WTC11 (cell line): Measurements from ENCODE around the gene PTCH1. TPM values are rescaled to one million over a fixed set of nuclear protein-coding genes. Genes with fewer than 3 reads are reported as not detected.

Experiments used
- ATAC-seq: fragments of 200-7000 bp; cut with Tn5 transposase; 2 replicates; pipeline ENCODE4 v1.10.0; 2021; ENCODE audit warnings: mild to moderate bottlenecking, moderate library complexity
- CTCF ChIA-PET: fragments of 300-600 bp; sonication (Branson Sonifier 250); formaldehyde crosslinking; loops from one replicate; lab custom pipeline; 2021; ENCODE audit warnings: antibody characterized with exemption; lab: Charles Lee
- POLR2A ChIA-PET: fragments of 350-600 bp; sonication (Branson Sonifier 250); formaldehyde crosslinking; loops from one replicate; lab custom pipeline; 2021; ENCODE audit warnings: antibody characterized with exemption; lab: Charles Lee
- DNase-seq: peaks from one replicate; pipeline ENCODE4 v3.0.0; 2021; ENCODE audit warnings: low spot score
- H3K27ac Mint-ChIP-seq: 2 replicates; pipeline ENCODE4 v1.8.0; 2021; ENCODE audit warnings: mixed read lengths
- H3K27me3 Mint-ChIP-seq: 2 replicates; pipeline ENCODE4 v1.8.0; 2021; ENCODE audit warnings: low read depth, mild to moderate bottlenecking, moderate library complexity, mixed read lengths
- H3K36me3 Mint-ChIP-seq: 2 replicates; pipeline ENCODE4 v1.8.0; 2021; ENCODE audit warnings: mixed read lengths
- H3K4me1 Mint-ChIP-seq: 2 replicates; pipeline ENCODE4 v1.8.0; 2022; ENCODE audit warnings: mixed read lengths
- H3K4me3 Mint-ChIP-seq: 2 replicates; pipeline ENCODE4 v1.8.0; 2021; ENCODE audit warnings: mild to moderate bottlenecking, moderate library complexity, mixed read lengths
- H3K9me3 Mint-ChIP-seq: 2 replicates; pipeline ENCODE4 v1.8.0; 2021; ENCODE audit warnings: mixed read lengths
- ATF3 ChIP-seq: sonication (generic); formaldehyde crosslinking; conservative IDR thresholded peaks from 2 replicates; pipeline ENCODE4 v1.8.1; 2022; ENCODE audit warnings: mild to moderate bottlenecking, missing genetic modification reagents
- CDX4 ChIP-seq: fragments of 250-450 bp; sonication (Bioruptor Pico); IDR thresholded peaks from 2 replicates; pipeline ENCODE4 v1.9.0; 2021; ENCODE audit warnings: moderate library complexity, mild to moderate bottlenecking, inconsistent platforms, borderline replicate concordance
- CREB1 ChIP-seq: sonication (generic); formaldehyde crosslinking; IDR thresholded peaks from 2 replicates; pipeline ENCODE4 v1.8.0; 2023; ENCODE audit warnings: mild to moderate bottlenecking, missing genetic modification reagents
- CTCF ChIP-seq: fragments of 200-600 bp; IDR thresholded peaks from 2 replicates; pipeline ENCODE4 v1.8.0; 2022; ENCODE audit warnings: antibody characterized with exemption
- EMX1 ChIP-seq: fragments of 250-450 bp; sonication (Bioruptor Pico); IDR thresholded peaks from 2 replicates; pipeline ENCODE4 v1.8.0; 2021; ENCODE audit warnings: mild to moderate bottlenecking
- FOXK1 ChIP-seq: sonication (generic); formaldehyde crosslinking; IDR thresholded peaks from 2 replicates; pipeline ENCODE4 v1.8.0; 2022; ENCODE audit warnings: mild to moderate bottlenecking, moderate library complexity, missing genetic modification reagents
- GABPB1 ChIP-seq: sonication (generic); formaldehyde crosslinking; IDR thresholded peaks from 2 replicates; pipeline ENCODE4 v1.8.1; 2023; ENCODE audit warnings: mild to moderate bottlenecking, missing genetic modification reagents
- GRHL2 ChIP-seq: fragments of 250-450 bp; sonication (Bioruptor Pico); IDR thresholded peaks from 2 replicates; pipeline ENCODE4 v1.8.0; 2022; ENCODE audit warnings: mild to moderate bottlenecking, moderate library complexity; ENCODE audit not compliant: insufficient replicate concordance, severe bottlenecking
- IRF2 ChIP-seq: sonication (generic); formaldehyde crosslinking; IDR thresholded peaks from 2 replicates; pipeline ENCODE4 v1.8.0; 2022; ENCODE audit warnings: low read depth, missing genetic modification reagents, borderline replicate concordance
- JUN ChIP-seq: sonication (generic); formaldehyde crosslinking; IDR thresholded peaks from 2 replicates; pipeline ENCODE4 v1.8.0; 2023; ENCODE audit warnings: mild to moderate bottlenecking, missing genetic modification reagents
- NR2C2 ChIP-seq: sonication (generic); formaldehyde crosslinking; IDR thresholded peaks from 2 replicates; pipeline ENCODE4 v1.8.0; 2022; ENCODE audit warnings: mild to moderate bottlenecking, missing genetic modification reagents
- NR3C1 ChIP-seq: sonication (generic); formaldehyde crosslinking; conservative IDR thresholded peaks from 2 replicates; pipeline ENCODE4 v1.8.1; 2023; ENCODE audit warnings: low read depth, mild to moderate bottlenecking, missing genetic modification reagents
- PRRX2 ChIP-seq: fragments of 250-450 bp; sonication (Bioruptor Pico); IDR thresholded peaks from 2 replicates; pipeline ENCODE4 v1.8.0; 2021; ENCODE audit warnings: mild to moderate bottlenecking
- SMAD4 ChIP-seq: sonication (generic); formaldehyde crosslinking; IDR thresholded peaks from 2 replicates; pipeline ENCODE4 v1.8.0; 2022; ENCODE audit warnings: mild to moderate bottlenecking, missing genetic modification reagents
- TCF7 ChIP-seq: sonication (generic); formaldehyde crosslinking; IDR thresholded peaks from 2 replicates; pipeline ENCODE4 v1.8.0; 2022; ENCODE audit warnings: mild to moderate bottlenecking, low read depth, missing genetic modification reagents, moderate library complexity
- TP53 ChIP-seq: sonication (generic); formaldehyde crosslinking; IDR thresholded peaks from 2 replicates; pipeline ENCODE4 v1.8.1; 2023; ENCODE audit warnings: mild to moderate bottlenecking, missing genetic modification reagents
- USF2 ChIP-seq: sonication (generic); formaldehyde crosslinking; IDR thresholded peaks from 2 replicates; pipeline ENCODE4 v1.8.1; 2023; ENCODE audit warnings: mild to moderate bottlenecking, missing genetic modification reagents, moderate library complexity
- ZBTB21 ChIP-seq: sonication (generic); formaldehyde crosslinking; IDR thresholded peaks from 2 replicates; pipeline ENCODE4 v1.8.1; 2023; ENCODE audit warnings: mild to moderate bottlenecking, missing genetic modification reagents, borderline replicate concordance
- ZNF138 ChIP-seq: sonication (generic); formaldehyde crosslinking; conservative IDR thresholded peaks from 2 replicates; pipeline ENCODE4 v1.8.1; 2022; ENCODE audit warnings: mild to moderate bottlenecking, moderate library complexity, missing genetic modification reagents
- ZNF219 ChIP-seq: sonication (generic); formaldehyde crosslinking; IDR thresholded peaks from 2 replicates; pipeline ENCODE4 v1.8.0; 2023; ENCODE audit warnings: missing genetic modification reagents, mild to moderate bottlenecking, borderline replicate concordance
- ZNF263 ChIP-seq: sonication (generic); formaldehyde crosslinking; IDR thresholded peaks from 2 replicates; pipeline ENCODE4 v1.8.1; 2022; ENCODE audit warnings: low read depth, mild to moderate bottlenecking, moderate library complexity, missing genetic modification reagents
- ZNF425 ChIP-seq: fragments of 250-450 bp; sonication (Bioruptor Pico); conservative IDR thresholded peaks from 2 replicates; pipeline ENCODE4 v1.9.0; 2021; ENCODE audit warnings: mild to moderate bottlenecking
- total RNA-seq: library from RNA; stranded (reverse); gene quantifications from 3 replicates; pipeline ENCODE4 v1.2.3, GENCODE V29; 2021
- TF ChIP-seq, protein P1 (sequence below): fragments of 250-450 bp; sonication (Bioruptor Pico); IDR thresholded peaks from 2 replicates; pipeline ENCODE4 v1.8.0; 2021; ENCODE audit warnings: mild to moderate bottlenecking
- TF ChIP-seq, protein P2 (sequence below): sonication (generic); formaldehyde crosslinking; IDR thresholded peaks from 2 replicates; pipeline ENCODE4 v1.8.0; 2023; ENCODE audit warnings: missing genetic modification reagents
- TF ChIP-seq, protein P3 (sequence below): sonication (generic); formaldehyde crosslinking; IDR thresholded peaks from 2 replicates; pipeline ENCODE4 v1.8.0; 2023; ENCODE audit warnings: missing genetic modification reagents, mild to moderate bottlenecking, borderline replicate concordance

PTCH1 gene
- total RNA-seq, 1 experiment from 2014 or later = 38.0 TPM

- Mint-ChIP-seq H3K9me3 (no peaks in the 10 kb centered on the region), H3K4me1 (peaks cover 59% of the 10 kb centered on the region), H3K27ac (no peak overlapping the region), H3K27me3 (peaks cover 3% of the 10 kb centered on the region; the same call in 1 of the 2 replicates), H3K36me3 (peaks cover 14% of the 10 kb centered on the region), H3K4me3 (no peak overlapping the region)
- ChIA-PET POLR2A (no interaction called here), CTCF (interaction anchor here (0.5 kb wide), 1 partner anchor 84 kb away, joined by 3 read pairs; no protein-coding TSS in a partner anchor)
- no peak for TF ChIP-seq SMAD4
- no peak for TF ChIP-seq ZNF263 (CRISPR knock-in tag)
- TF ChIP-seq GABPB1 (CRISPR knock-in tag) = no peak
- TF ChIP-seq EMX1 (CRISPR knock-in tag) = no peak
- TF ChIP-seq, protein P1, sequence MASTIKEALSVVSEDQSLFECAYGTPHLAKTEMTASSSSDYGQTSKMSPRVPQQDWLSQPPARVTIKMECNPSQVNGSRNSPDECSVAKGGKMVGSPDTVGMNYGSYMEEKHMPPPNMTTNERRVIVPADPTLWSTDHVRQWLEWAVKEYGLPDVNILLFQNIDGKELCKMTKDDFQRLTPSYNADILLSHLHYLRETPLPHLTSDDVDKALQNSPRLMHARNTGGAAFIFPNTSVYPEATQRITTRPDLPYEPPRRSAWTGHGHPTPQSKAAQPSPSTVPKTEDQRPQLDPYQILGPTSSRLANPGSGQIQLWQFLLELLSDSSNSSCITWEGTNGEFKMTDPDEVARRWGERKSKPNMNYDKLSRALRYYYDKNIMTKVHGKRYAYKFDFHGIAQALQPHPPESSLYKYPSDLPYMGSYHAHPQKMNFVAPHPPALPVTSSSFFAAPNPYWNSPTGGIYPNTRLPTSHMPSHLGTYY (CRISPR knock-in tag) = no peak
- no peak for TF ChIP-seq TP53 (CRISPR knock-in tag)
- TF ChIP-seq ATF3 = no peak
- no peak for TF ChIP-seq ZNF138 (CRISPR knock-in tag)
- TF ChIP-seq ZBTB21 (CRISPR knock-in tag) = no peak
- TF ChIP-seq, protein P2, sequence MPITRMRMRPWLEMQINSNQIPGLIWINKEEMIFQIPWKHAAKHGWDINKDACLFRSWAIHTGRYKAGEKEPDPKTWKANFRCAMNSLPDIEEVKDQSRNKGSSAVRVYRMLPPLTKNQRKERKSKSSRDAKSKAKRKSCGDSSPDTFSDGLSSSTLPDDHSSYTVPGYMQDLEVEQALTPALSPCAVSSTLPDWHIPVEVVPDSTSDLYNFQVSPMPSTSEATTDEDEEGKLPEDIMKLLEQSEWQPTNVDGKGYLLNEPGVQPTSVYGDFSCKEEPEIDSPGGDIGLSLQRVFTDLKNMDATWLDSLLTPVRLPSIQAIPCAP (CRISPR knock-in tag) = no peak
- TF ChIP-seq CDX4 = no peak
- TF ChIP-seq NR2C2 = no peak
- TF ChIP-seq IRF2 (CRISPR knock-in tag) = no peak
- TF ChIP-seq FOXK1 (CRISPR knock-in tag) = no peak
- TF ChIP-seq ZNF425 (CRISPR knock-in tag) = no peak
- no peak for TF ChIP-seq PRRX2 (CRISPR knock-in tag)
- TF ChIP-seq USF2 (CRISPR knock-in tag) = no peak
- DNase-seq (no peak), ATAC-seq (no peak)
Observed at GRCh38 chr9:95502248-95502647, 14.5 kb downstream of the PTCH1 start.

DNA sequence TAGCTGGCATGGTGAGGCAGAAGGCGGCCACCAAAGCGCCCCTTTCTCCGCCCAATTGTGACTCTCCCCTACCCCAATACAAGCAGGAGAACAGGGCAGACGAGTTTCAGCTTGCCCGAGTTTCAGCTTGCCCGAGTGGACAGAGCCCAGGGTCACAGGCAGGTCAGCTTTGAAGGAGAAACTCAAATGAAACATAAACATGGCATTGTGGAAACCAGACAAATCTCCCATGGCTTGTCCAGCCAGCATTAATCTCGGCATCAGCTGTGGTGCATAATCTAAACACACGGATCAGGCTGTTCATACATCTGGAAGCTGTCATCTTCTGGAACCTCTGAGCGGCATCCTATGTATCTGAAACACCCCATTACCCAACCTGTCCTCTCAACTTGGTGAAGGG lies 16.9 kb downstream of the PTCH1 start:
- ATAC-seq (no peak), DNase-seq (no peak)
- ChIA-PET CTCF (no interaction called here), POLR2A (no interaction called here)
- peaks cover 79% of the 10 kb centered on the region for H3K4me1 Mint-ChIP-seq
- no peaks in the 10 kb centered on the region for H3K9me3 Mint-ChIP-seq
- peaks cover 14% of the 10 kb centered on the region for H3K36me3 Mint-ChIP-seq
- H3K27me3 Mint-ChIP-seq = 0 out of 2 replicates have a peak, but pooled peaks cover 3% of the 10 kb centered on the region
- no peak overlapping the region for H3K27ac Mint-ChIP-seq
- no peak overlapping the region for H3K4me3 Mint-ChIP-seq
- TF ChIP-seq TCF7 (CRISPR knock-in tag) = no peak
- TF ChIP-seq JUN = no peak
- TF ChIP-seq, protein P3, sequence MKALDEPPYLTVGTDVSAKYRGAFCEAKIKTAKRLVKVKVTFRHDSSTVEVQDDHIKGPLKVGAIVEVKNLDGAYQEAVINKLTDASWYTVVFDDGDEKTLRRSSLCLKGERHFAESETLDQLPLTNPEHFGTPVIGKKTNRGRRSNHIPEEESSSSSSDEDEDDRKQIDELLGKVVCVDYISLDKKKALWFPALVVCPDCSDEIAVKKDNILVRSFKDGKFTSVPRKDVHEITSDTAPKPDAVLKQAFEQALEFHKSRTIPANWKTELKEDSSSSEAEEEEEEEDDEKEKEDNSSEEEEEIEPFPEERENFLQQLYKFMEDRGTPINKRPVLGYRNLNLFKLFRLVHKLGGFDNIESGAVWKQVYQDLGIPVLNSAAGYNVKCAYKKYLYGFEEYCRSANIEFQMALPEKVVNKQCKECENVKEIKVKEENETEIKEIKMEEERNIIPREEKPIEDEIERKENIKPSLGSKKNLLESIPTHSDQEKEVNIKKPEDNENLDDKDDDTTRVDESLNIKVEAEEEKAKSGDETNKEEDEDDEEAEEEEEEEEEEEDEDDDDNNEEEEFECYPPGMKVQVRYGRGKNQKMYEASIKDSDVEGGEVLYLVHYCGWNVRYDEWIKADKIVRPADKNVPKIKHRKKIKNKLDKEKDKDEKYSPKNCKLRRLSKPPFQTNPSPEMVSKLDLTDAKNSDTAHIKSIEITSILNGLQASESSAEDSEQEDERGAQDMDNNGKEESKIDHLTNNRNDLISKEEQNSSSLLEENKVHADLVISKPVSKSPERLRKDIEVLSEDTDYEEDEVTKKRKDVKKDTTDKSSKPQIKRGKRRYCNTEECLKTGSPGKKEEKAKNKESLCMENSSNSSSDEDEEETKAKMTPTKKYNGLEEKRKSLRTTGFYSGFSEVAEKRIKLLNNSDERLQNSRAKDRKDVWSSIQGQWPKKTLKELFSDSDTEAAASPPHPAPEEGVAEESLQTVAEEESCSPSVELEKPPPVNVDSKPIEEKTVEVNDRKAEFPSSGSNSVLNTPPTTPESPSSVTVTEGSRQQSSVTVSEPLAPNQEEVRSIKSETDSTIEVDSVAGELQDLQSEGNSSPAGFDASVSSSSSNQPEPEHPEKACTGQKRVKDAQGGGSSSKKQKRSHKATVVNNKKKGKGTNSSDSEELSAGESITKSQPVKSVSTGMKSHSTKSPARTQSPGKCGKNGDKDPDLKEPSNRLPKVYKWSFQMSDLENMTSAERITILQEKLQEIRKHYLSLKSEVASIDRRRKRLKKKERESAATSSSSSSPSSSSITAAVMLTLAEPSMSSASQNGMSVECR = no peak
- TF ChIP-seq ZNF219 (CRISPR knock-in tag) = no peak
- no peak for TF ChIP-seq NR2C2
- TF ChIP-seq SMAD4 = no peak
- no peak for TF ChIP-seq GRHL2 (CRISPR knock-in tag)
- TF ChIP-seq CREB1 (CRISPR knock-in tag) = no peak
- TF ChIP-seq NR3C1 (CRISPR knock-in tag) = no peak
- TF ChIP-seq CTCF = no peak
